ENCODE results near the gene RIMBP2.

DNA sequence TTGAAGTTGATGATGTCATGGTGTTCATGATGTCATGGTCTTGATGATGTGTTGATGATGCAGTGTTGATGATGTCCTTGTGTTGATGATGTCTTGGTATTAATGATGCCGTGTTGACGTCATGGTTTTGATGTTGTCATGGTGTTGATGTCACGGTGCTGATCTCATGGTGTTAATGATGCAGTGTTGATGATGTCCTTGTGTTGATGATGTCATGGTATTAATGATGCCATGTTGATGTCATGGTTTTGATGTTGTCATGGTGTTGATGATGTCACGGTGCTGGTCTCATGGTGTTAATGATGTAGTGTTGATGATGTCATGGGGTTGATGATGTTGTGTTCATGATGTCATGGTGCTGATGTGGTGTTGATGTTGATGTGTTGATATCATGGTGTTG is 48.0 kb upstream of the RIMBP2 start:
- TF ChIP-seq, protein P1, sequence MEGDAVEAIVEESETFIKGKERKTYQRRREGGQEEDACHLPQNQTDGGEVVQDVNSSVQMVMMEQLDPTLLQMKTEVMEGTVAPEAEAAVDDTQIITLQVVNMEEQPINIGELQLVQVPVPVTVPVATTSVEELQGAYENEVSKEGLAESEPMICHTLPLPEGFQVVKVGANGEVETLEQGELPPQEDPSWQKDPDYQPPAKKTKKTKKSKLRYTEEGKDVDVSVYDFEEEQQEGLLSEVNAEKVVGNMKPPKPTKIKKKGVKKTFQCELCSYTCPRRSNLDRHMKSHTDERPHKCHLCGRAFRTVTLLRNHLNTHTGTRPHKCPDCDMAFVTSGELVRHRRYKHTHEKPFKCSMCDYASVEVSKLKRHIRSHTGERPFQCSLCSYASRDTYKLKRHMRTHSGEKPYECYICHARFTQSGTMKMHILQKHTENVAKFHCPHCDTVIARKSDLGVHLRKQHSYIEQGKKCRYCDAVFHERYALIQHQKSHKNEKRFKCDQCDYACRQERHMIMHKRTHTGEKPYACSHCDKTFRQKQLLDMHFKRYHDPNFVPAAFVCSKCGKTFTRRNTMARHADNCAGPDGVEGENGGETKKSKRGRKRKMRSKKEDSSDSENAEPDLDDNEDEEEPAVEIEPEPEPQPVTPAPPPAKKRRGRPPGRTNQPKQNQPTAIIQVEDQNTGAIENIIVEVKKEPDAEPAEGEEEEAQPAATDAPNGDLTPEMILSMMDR (optimal IDR thresholded peaks at IDR 0.05 in 1 of 3, IDR thresholded peaks at IDR 0.05 in 1 of 3, conservative IDR thresholded peaks at IDR 0.05 in 1 of 3; ENCODE audit: extremely low read depth in 1 of 3, insufficient read depth in 2 of 3, low read length in 3 of 3): no peak
- TF ChIP-seq EZH2 (IDR thresholded peaks at IDR 0.05; ENCODE audit: low read length): no peak
